Activated naive CD8-positive, alpha-beta T cell (primary cell): Measurements from ENCODE around the gene HK1.
A peak's percentile ranks its signal among the peaks of the same experiment; 100 is the strongest.

ENCODE experiments used
- H3K27ac Mint-ChIP-seq: one replicate; pipeline ENCODE4 v1.8.0; 2021; ENCODE audit warnings: mixed read lengths
- H3K27me3 Mint-ChIP-seq: one replicate; pipeline ENCODE4 v1.8.0; 2021; ENCODE audit warnings: mixed read lengths
- H3K36me3 Mint-ChIP-seq: one replicate; pipeline ENCODE4 v1.8.0; 2021; ENCODE audit warnings: mixed read lengths
- H3K4me1 Mint-ChIP-seq: one replicate; pipeline ENCODE4 v1.8.0; 2021; ENCODE audit warnings: low read depth, mixed read lengths
- H3K4me3 Mint-ChIP-seq: one replicate; pipeline ENCODE4 v1.8.0; 2021; ENCODE audit warnings: mild to moderate bottlenecking, mixed read lengths
- H3K9me3 Mint-ChIP-seq: one replicate; pipeline ENCODE4 v1.8.0; 2021; ENCODE audit warnings: low read depth, mixed read lengths

The HK1 gene

DNA sequence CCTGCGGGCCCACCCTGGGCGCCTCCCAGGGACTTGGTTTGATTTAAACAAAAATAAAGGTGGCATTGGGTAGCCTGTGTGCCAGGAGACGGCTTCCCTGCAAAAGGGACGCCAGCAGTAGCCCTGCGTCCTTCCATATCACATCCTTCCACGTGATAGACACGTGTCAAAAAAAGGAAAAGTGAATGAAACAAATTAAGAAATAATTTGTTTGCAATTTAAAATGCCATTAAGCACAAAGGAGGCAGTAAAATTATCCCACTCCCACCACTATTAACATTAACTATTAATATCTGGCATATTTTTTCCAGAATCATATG is 130.8 kb downstream of the HK1 start:
- Mint-ChIP-seq H3K27ac (peak overlapping the region; percentile 86), H3K36me3 (no peaks in the 10 kb centered on the region), H3K27me3 (no peaks in the 10 kb centered on the region), H3K4me3 (peak overlapping the region; percentile 68), H3K9me3 (no peaks in the 10 kb centered on the region), H3K4me1 (peaks cover 13% of the 10 kb centered on the region)

DNA sequence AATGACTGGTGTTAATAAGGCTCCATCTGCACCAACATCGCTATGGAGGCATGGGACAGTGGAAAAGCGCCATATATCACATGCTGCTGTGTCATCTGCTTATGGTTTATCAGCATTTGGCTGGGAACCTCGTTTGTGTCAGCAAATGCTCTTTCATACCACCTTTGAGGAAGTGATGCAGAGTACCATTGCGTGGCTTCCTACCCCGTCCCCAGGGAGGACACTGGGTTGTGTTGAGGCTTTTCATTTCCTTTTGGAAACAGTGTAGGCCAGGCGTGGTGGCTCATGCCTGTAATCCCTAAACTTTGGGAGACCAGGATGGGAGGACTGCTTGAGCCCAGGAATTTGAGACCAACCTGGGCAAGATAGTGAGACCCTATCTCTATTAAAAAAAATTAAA is 131.7 kb downstream of the HK1 start:
- no peaks in the 10 kb centered on the region for H3K27me3 Mint-ChIP-seq
- H3K27ac Mint-ChIP-seq: no peak overlapping the region
- H3K4me3 Mint-ChIP-seq: no peak overlapping the region
- H3K36me3 Mint-ChIP-seq: no peaks in the 10 kb centered on the region
- H3K4me1 Mint-ChIP-seq: peaks cover 13% of the 10 kb centered on the region
- no peaks in the 10 kb centered on the region for H3K9me3 Mint-ChIP-seq

- H3K4me1 Mint-ChIP-seq: peaks cover 13% of the 10 kb centered on the region
- H3K9me3 Mint-ChIP-seq: no peaks in the 10 kb centered on the region
- H3K4me3 Mint-ChIP-seq: no peak overlapping the region
- no peaks in the 10 kb centered on the region for H3K27me3 Mint-ChIP-seq
- H3K27ac Mint-ChIP-seq: no peak overlapping the region
- no peaks in the 10 kb centered on the region for H3K36me3 Mint-ChIP-seq
Observed at GRCh38 chr10:69410487-69410886, 132.2 kb downstream of the HK1 start.

GRCh38 chr10:69411476-69411875 is 133.2 kb downstream of the HK1 start:
- H3K9me3 Mint-ChIP-seq: no peaks in the 10 kb centered on the region
- H3K4me3 Mint-ChIP-seq: no peak overlapping the region
- no peaks in the 10 kb centered on the region for H3K36me3 Mint-ChIP-seq
- H3K4me1 Mint-ChIP-seq: peaks cover 13% of the 10 kb centered on the region
- H3K27me3 Mint-ChIP-seq: no peaks in the 10 kb centered on the region
- no peak overlapping the region for H3K27ac Mint-ChIP-seq

DNA sequence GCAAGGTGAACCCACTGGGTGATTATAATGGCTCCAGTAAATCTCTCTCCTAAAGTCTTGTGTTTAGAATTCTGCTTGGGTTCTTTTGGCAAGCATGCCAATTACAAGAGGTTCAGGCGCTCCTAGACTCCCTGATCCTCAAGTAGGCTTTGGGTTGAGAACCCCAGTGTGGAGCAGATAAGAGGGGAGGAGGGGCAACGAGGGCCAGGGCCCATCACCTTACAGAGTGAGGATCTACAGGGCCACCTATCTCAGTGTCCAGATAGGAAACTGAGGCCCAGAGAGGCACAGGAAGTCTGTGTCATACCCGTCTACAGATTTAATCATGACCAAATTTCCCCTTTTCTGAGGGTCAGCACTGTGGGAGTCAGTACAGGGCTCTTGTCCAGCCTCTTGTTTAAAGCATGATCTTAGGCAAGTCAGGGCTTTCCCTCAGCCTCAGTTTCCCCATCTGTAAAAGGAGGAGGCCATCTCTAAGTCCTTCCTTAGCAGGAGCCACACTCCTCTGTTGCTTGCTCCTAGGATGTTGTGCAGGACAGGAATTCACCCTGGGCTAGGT is 134.0 kb downstream of the HK1 start:
- Mint-ChIP-seq H3K27ac (no peak overlapping the region), H3K4me3 (no peak overlapping the region), H3K27me3 (no peaks in the 10 kb centered on the region), H3K4me1 (peaks cover 11% of the 10 kb centered on the region), H3K36me3 (no peaks in the 10 kb centered on the region), H3K9me3 (no peaks in the 10 kb centered on the region)

- H3K9me3 Mint-ChIP-seq: no peaks in the 10 kb centered on the region
- H3K4me1 Mint-ChIP-seq: peaks cover 6% of the 10 kb centered on the region
- H3K27ac Mint-ChIP-seq: no peak overlapping the region
- H3K36me3 Mint-ChIP-seq: no peaks in the 10 kb centered on the region
- no peaks in the 10 kb centered on the region for H3K27me3 Mint-ChIP-seq
- H3K4me3 Mint-ChIP-seq: no peak overlapping the region
Observed at GRCh38 chr10:69413221-69413865, 135.0 kb downstream of the HK1 start.

- no peaks in the 10 kb centered on the region for H3K9me3 Mint-ChIP-seq
- no peak overlapping the region for H3K27ac Mint-ChIP-seq
- no peaks in the 10 kb centered on the region for H3K27me3 Mint-ChIP-seq
- peaks cover 3% of the 10 kb centered on the region for H3K4me1 Mint-ChIP-seq
- H3K36me3 Mint-ChIP-seq: no peaks in the 10 kb centered on the region
- no peak overlapping the region for H3K4me3 Mint-ChIP-seq
Observed at GRCh38 chr10:69414036-69415018, 136.0 kb downstream of the HK1 start.

DNA sequence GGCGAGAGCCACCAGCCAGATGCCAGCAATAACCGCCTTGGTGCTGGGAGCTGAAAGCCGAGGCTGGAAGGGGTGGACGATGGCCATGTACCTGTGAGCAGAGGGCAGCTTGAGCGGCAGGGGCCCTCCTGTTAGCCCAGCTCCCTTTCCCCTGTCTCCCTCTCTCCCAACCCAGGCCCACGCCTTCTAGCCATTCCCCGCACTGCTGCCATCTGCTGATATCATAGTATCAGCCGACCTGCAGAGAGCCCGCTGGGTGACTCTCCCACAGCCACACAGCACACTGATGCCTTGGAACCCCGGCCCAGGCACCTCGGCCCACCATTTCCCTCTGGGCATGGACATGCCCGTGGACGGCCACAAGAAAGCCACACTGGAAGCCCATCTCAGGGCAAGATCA is 136.8 kb downstream of the HK1 start:
- no peak overlapping the region for H3K4me3 Mint-ChIP-seq
- no peaks in the 10 kb centered on the region for H3K27me3 Mint-ChIP-seq
- no peaks in the 10 kb centered on the region for H3K36me3 Mint-ChIP-seq
- H3K9me3 Mint-ChIP-seq: no peaks in the 10 kb centered on the region
- H3K27ac Mint-ChIP-seq: no peak overlapping the region
- peaks cover 1% of the 10 kb centered on the region for H3K4me1 Mint-ChIP-seq

DNA sequence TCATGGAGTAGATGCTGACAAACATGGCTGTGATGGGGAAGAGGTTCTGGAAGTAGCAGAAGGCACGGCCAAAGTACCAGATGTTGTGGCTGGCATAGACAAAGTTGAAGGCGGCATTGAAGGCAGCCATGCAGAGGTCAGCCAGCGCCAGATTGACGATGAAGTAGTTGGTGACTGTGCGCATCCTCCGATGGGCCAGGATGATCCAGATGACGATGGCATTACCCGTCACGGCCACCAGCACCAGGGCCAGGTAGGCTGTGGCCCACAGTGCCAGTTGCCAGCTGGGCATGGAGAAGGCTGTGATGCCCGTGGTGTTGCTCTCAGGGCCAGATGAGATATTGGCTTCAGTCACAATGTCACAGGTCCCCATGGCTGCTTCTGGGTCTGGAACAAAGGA is 137.7 kb downstream of the HK1 start:
- no peak overlapping the region for H3K4me3 Mint-ChIP-seq
- H3K27ac Mint-ChIP-seq: no peak overlapping the region
- no peaks in the 10 kb centered on the region for H3K36me3 Mint-ChIP-seq
- H3K4me1 Mint-ChIP-seq: peaks cover 1% of the 10 kb centered on the region
- no peaks in the 10 kb centered on the region for H3K27me3 Mint-ChIP-seq
- no peaks in the 10 kb centered on the region for H3K9me3 Mint-ChIP-seq

- Mint-ChIP-seq H3K9me3 (no peaks in the 10 kb centered on the region), H3K27ac (no peak within 1 kb of the TSS), H3K4me3 (no peak within 1 kb of the TSS), H3K36me3 (no peaks in the 10 kb centered on the region), H3K4me1 (peaks cover 1% of the 10 kb centered on the region), H3K27me3 (no peaks in the 10 kb centered on the region)
Observed at GRCh38 chr10:69416695-69417094, 138.4 kb downstream of the HK1 start, which contains the start of gene TACR2. TACR2 (minus strand) TSS chr10:69416918; CDS start chr10:69416323, 595 bp downstream.

DNA sequence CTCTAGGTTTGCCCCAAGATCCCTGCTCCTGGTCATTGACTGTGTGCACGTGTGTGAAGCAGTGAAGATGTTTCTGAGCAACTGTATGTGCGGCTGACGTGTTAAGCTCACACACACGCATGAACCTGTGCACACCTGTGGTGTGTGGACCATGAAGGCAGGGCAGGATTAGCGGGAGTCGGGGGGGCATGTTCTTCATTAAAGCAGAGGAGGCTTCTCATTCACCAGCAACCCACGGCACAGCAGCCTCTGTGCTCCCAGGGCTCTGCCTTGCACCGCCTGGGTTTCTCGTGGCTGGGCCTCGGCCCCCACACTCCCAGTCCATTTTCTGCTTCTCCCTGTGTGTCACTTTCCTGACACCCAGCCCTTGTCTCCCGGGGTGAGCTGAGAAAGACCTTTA is 139.2 kb downstream of the HK1 start:
- H3K27me3 Mint-ChIP-seq: no peaks in the 10 kb centered on the region
- H3K27ac Mint-ChIP-seq: no peak overlapping the region
- H3K36me3 Mint-ChIP-seq: no peaks in the 10 kb centered on the region
- no peaks in the 10 kb centered on the region for H3K9me3 Mint-ChIP-seq
- no peak overlapping the region for H3K4me3 Mint-ChIP-seq
- peaks cover 6% of the 10 kb centered on the region for H3K4me1 Mint-ChIP-seq

GRCh38 chr10:69418052-69418752 is 139.9 kb downstream of the HK1 start:
- Mint-ChIP-seq H3K9me3 (no peaks in the 10 kb centered on the region), H3K36me3 (no peaks in the 10 kb centered on the region), H3K4me3 (no peak overlapping the region), H3K4me1 (peaks cover 5% of the 10 kb centered on the region), H3K27ac (no peak overlapping the region), H3K27me3 (no peaks in the 10 kb centered on the region)

GRCh38 chr10:69419096-69419743 is 140.9 kb downstream of the HK1 start:
- no peak overlapping the region for H3K4me3 Mint-ChIP-seq
- no peaks in the 10 kb centered on the region for H3K9me3 Mint-ChIP-seq
- no peaks in the 10 kb centered on the region for H3K36me3 Mint-ChIP-seq
- no peak overlapping the region for H3K27ac Mint-ChIP-seq
- no peaks in the 10 kb centered on the region for H3K27me3 Mint-ChIP-seq
- peaks cover 13% of the 10 kb centered on the region for H3K4me1 Mint-ChIP-seq

DNA sequence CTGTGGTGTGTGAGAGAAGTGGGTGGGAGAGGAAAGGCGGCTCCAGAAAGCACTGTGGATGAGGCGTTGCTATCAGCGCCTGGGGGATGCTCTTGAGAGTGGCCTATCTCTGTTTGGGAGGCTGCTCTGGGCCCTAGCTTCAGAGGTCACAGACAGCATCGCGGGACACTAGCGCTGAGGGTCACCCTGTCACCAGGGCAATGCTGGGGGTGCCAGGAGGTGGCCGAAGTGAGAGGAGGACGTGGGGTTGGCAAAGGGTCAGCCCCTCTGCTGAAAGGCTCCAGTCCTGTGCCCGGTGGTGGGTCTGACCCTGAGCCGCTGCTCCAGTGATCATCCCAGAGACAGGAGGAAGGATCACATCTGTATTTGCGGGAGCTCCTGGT is 141.4 kb downstream of the HK1 start:
- H3K4me1 Mint-ChIP-seq: peaks cover 16% of the 10 kb centered on the region
- no peaks in the 10 kb centered on the region for H3K27me3 Mint-ChIP-seq
- no peaks in the 10 kb centered on the region for H3K9me3 Mint-ChIP-seq

More for the DNA sequence above, 141.4 kb downstream of the HK1 start:
- Mint-ChIP-seq H3K36me3 (no peaks in the 10 kb centered on the region), H3K4me3 (no peak overlapping the region), H3K27ac (no peak overlapping the region)
